ENCODE results near the gene MRPS26. TPM values are rescaled to one million over a fixed set of nuclear protein-coding genes. Genes with fewer than 3 reads are reported as not detected.
"Not testable (repeated sequence)": the region's sequence is repeated elsewhere in the genome, so short reads cannot be mapped to it uniquely, and the experiment has no call there.

Gene MRPS26
- total RNA-seq, 4 donors from 2014 or later, result 13.2 to 157 (median 35.8) TPM

GRCh38 chr20:3071610-3072529, 26.0 kb downstream of the MRPS26 start, which contains the start of gene OXT:
Gene OXT, plus strand, starts transcription at chr20:3071620. Its CDS starts 36 bp downstream, at chr20:3071656.
- no peaks in the 10 kb centered on the region for H3K4me1 ChIP-seq
- H3K9me3 ChIP-seq, result no peaks in the 10 kb centered on the region
- H3K36me3 ChIP-seq, result no peaks in the 10 kb centered on the region
- intact Hi-C loops (cut with DNase I; ENCODE audit: low total_unique reads), result no loop called here
- DNase-seq, result peak in 1 of 2 donors; percentile 42
- peak within 1 kb of the TSS in 1 of 2 donors; percentile 12 for H3K27ac ChIP-seq
- no peaks in the 10 kb centered on the region for H3K27me3 ChIP-seq
- TF ChIP-seq CTCF (IDR thresholded peaks at IDR 0.05), result no peak
- no peak for TF ChIP-seq POLR2A (IDR thresholded peaks at IDR 0.05)
- H3K4me3 ChIP-seq, result peak within 1 kb of the TSS; percentile 2 to 32

- H3K27me3 ChIP-seq, result no peaks in the 10 kb centered on the region
- H3K27ac ChIP-seq, result no peak overlapping the region
- intact Hi-C loops (cut with DNase I; ENCODE audit: low total_unique reads), result no loop called here
- H3K4me3 ChIP-seq, result peak overlapping the region in 1 of 2 donors; percentile 32
- H3K9me3 ChIP-seq, result no peaks in the 10 kb centered on the region
- DNase-seq, result no peak
- no peaks in the 10 kb centered on the region for H3K36me3 ChIP-seq
- TF ChIP-seq POLR2A (IDR thresholded peaks at IDR 0.05), result no peak
- no peak for TF ChIP-seq CTCF (IDR thresholded peaks at IDR 0.05)
- no peaks in the 10 kb centered on the region for H3K4me1 ChIP-seq
Measured at GRCh38 chr20:3072530-3073250, 26.8 kb downstream of the MRPS26 start.

GRCh38 chr20:3073251-3073643, 27.4 kb downstream of the MRPS26 start:
- H3K27ac ChIP-seq; H3K4me3 ChIP-seq; H3K27me3 ChIP-seq; DNase-seq; H3K4me1 ChIP-seq; intact Hi-C loops (cut with DNase I; ENCODE audit: low total_unique reads); H3K9me3 ChIP-seq; H3K36me3 ChIP-seq: not testable (repeated sequence)

GRCh38 chr20:3074812-3075211, 29.0 kb downstream of the MRPS26 start:
- Histone ChIP-seq H3K4me1 (no peaks in the 10 kb centered on the region), H3K9me3 (no peaks in the 10 kb centered on the region), H3K27ac (no peak overlapping the region), H3K36me3 (no peaks in the 10 kb centered on the region), H3K4me3 (no peak overlapping the region), H3K27me3 (no peaks in the 10 kb centered on the region)
- no peak for DNase-seq
- TF ChIP-seq CTCF (IDR thresholded peaks at IDR 0.05), result no peak
- TF ChIP-seq POLR2A (IDR thresholded peaks at IDR 0.05), result no peak
- intact Hi-C loops (cut with DNase I; ENCODE audit: low total_unique reads), result no loop called here

- H3K27me3 ChIP-seq; H3K4me3 ChIP-seq; DNase-seq; H3K9me3 ChIP-seq; H3K36me3 ChIP-seq; H3K27ac ChIP-seq; H3K4me1 ChIP-seq; intact Hi-C loops (cut with DNase I; ENCODE audit: low total_unique reads): not testable (repeated sequence)
Measured at GRCh38 chr20:3075315-3075714, 29.5 kb downstream of the MRPS26 start.

GRCh38 chr20:3077618-3078134, 31.8 kb downstream of the MRPS26 start:
- no peak for TF ChIP-seq POLR2A (IDR thresholded peaks at IDR 0.05)
- no peak for TF ChIP-seq CTCF (IDR thresholded peaks at IDR 0.05)
- Histone ChIP-seq H3K4me3 (no peak overlapping the region), H3K27ac (no peak overlapping the region), H3K27me3 (no peaks in the 10 kb centered on the region), H3K9me3 (no peaks in the 10 kb centered on the region), H3K36me3 (no peaks in the 10 kb centered on the region), H3K4me1 (no peaks in the 10 kb centered on the region)
- intact Hi-C loops (cut with DNase I; ENCODE audit: low total_unique reads), result no loop called here
- DNase-seq, result no peak
